Glutamatergic neuron (in vitro differentiated cells): ENCODE results near the gene DRAM1. TPM values are rescaled to one million over a fixed set of nuclear protein-coding genes. Genes with fewer than 3 reads are reported as not detected.

Source experiments
- DNase-seq: peaks from one replicate; pipeline ENCODE4 v3.0.0; 2022
- H3K27ac Mint-ChIP-seq: one replicate; pipeline ENCODE4 v1.8.0; 2020; ENCODE audit warnings: mild to moderate bottlenecking, mixed read lengths, inconsistent platforms; ENCODE audit not compliant: unreplicated experiment
- H3K27me3 Mint-ChIP-seq: one replicate; pipeline ENCODE4 v1.8.0; 2020; ENCODE audit warnings: mild to moderate bottlenecking, moderate library complexity, mixed read lengths, inconsistent platforms; ENCODE audit not compliant: unreplicated experiment
- H3K36me3 Mint-ChIP-seq: one replicate; pipeline ENCODE4 v1.8.0; 2020; ENCODE audit warnings: mild to moderate bottlenecking, mixed read lengths, inconsistent platforms; ENCODE audit not compliant: unreplicated experiment
- H3K4me1 Mint-ChIP-seq: one replicate; pipeline ENCODE4 v1.8.0; 2020; ENCODE audit warnings: mild to moderate bottlenecking, low read depth, mixed read lengths, inconsistent platforms; ENCODE audit not compliant: unreplicated experiment
- H3K4me3 Mint-ChIP-seq: one replicate; pipeline ENCODE4 v1.8.0; 2020; ENCODE audit warnings: mild to moderate bottlenecking, mixed read lengths, inconsistent platforms; ENCODE audit not compliant: unreplicated experiment
- H3K9me3 Mint-ChIP-seq: one replicate; pipeline ENCODE4 v1.8.0; 2020; ENCODE audit warnings: mild to moderate bottlenecking, moderate library complexity, mixed read lengths, inconsistent platforms; ENCODE audit not compliant: unreplicated experiment
- total RNA-seq: library from RNA; stranded (reverse); fragmentation: NEBNext Ultra II Directional; extraction: Animal tissue kit (Norgen Biotek cat#: 25700); gene quantifications from one replicate; pipeline ENCODE4 v1.2.1, GENCODE V29; 2021; ENCODE audit not compliant: unreplicated experiment
- TF ChIP-seq, protein P1 (sequence below): fragments of 200-600 bp; sonication (generic); IDR thresholded peaks from one replicate; pipeline ENCODE4 v1.5.0; 2021; ENCODE audit not compliant: partially characterized antibody, unreplicated experiment

Gene DRAM1
- total RNA-seq, 1 donor from 2014 or later, result 0.83 TPM

GRCh38 chr12:101968770-101969169 lies 91.4 kb downstream of the DRAM1 start:
- no peaks in the 10 kb centered on the region for H3K36me3 Mint-ChIP-seq
- DNase-seq, result no peak
- H3K4me3 Mint-ChIP-seq, result no peak overlapping the region
- no peaks in the 10 kb centered on the region for H3K27me3 Mint-ChIP-seq
- H3K27ac Mint-ChIP-seq, result no peak overlapping the region
- H3K4me1 Mint-ChIP-seq, result no peaks in the 10 kb centered on the region
- TF ChIP-seq, protein P1, sequence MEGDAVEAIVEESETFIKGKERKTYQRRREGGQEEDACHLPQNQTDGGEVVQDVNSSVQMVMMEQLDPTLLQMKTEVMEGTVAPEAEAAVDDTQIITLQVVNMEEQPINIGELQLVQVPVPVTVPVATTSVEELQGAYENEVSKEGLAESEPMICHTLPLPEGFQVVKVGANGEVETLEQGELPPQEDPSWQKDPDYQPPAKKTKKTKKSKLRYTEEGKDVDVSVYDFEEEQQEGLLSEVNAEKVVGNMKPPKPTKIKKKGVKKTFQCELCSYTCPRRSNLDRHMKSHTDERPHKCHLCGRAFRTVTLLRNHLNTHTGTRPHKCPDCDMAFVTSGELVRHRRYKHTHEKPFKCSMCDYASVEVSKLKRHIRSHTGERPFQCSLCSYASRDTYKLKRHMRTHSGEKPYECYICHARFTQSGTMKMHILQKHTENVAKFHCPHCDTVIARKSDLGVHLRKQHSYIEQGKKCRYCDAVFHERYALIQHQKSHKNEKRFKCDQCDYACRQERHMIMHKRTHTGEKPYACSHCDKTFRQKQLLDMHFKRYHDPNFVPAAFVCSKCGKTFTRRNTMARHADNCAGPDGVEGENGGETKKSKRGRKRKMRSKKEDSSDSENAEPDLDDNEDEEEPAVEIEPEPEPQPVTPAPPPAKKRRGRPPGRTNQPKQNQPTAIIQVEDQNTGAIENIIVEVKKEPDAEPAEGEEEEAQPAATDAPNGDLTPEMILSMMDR, result no peak
- no peaks in the 10 kb centered on the region for H3K9me3 Mint-ChIP-seq

Other genes starting within 250 kb of the DRAM1 start
- gene CHPT1, start 179.9 kb upstream of the DRAM1 start, total RNA-seq, result 9.2 TPM
- gene SYCP3, start 138.1 kb upstream of the DRAM1 start, total RNA-seq, result not detected
- 20.6 TPM for gene GNPTAB, start 46.6 kb upstream of the DRAM1 start, total RNA-seq
- gene WASHC3, start 184.4 kb downstream of the DRAM1 start, total RNA-seq, result 35.1 TPM
- gene NUP37, start 242.5 kb downstream of the DRAM1 start, total RNA-seq, result 7.1 TPM
- 6.3 TPM for gene PARPBP, start 242.6 kb downstream of the DRAM1 start, total RNA-seq